HG02763 (cell line): ENCODE results near the gene COL4A4.

Experiments used
- ATAC-seq: cut with Tn5 transposase; IDR thresholded peaks from one replicate; pipeline ENCODE4 v1.9.1; 2021; ENCODE audit warnings: mild to moderate bottlenecking, moderate library complexity; ENCODE audit not compliant: unreplicated experiment

Gene COL4A4

GRCh38 chr2:227163485-227163997 is 464 bp downstream of the COL4A4 start:
- peak; percentile 73 for ATAC-seq

DNA sequence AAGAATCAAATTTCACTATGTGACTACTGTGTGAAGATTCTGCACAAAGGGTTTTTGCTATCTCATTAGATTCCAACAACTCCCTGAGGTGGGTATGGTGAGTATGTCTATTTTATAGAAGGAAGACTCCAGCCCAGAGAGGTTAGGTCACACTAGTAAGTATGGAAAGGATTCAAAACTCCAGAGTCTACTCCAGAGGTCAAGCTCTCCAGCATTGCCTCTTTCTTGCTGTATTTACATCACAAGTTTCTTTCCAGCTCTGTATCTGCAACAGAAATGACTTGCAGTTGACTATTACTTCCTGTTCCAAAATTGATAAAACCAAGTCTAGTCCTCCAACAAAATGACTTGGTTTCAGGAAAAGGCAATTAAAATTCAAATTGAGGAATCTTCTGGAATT is 2.1 kb downstream of the COL4A4 start:
- ATAC-seq, result no peak

- ATAC-seq, result no peak
Observed at GRCh38 chr2:227160164-227160563, 3.8 kb downstream of the COL4A4 start.

DNA sequence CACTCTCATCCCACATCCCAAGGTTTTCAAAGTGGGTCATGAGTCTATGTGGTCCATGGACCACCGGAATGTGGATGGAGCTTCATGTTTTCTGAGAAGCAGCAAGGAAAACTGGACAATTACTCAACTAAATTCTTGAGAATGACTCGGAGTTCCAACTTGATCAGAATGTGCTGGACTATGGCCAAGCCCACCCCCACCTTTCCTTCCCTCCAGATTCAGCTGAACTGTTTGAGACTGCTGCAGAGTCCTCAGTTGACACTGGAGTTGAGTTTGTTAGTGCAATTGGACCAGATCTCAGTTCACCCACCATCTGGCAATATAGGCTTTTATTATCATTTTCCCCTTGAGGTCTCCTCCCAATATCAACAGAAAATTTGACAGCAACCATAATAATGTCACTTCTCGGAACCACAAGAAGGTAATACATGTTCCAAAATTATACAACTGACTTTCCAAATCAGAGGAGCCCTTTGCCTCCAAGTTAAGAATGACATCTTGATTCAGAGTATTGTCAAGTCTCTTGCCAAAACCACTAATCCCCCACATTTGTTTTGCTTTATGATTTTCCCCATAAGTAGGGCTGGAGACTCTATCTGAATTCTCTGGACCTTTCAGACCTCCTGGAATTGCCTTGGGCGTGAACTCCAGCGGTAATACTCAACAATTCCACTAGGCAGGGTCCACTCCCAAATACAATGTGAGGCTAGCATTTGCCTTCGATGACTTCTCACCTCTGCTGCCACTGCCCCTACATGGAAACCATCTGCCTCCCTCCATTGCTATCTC is 8.8 kb downstream of the COL4A4 start:
- ATAC-seq, result no peak

- ATAC-seq, result no peak
Observed at GRCh38 chr2:227153758-227154486, 10.1 kb downstream of the COL4A4 start.

DNA sequence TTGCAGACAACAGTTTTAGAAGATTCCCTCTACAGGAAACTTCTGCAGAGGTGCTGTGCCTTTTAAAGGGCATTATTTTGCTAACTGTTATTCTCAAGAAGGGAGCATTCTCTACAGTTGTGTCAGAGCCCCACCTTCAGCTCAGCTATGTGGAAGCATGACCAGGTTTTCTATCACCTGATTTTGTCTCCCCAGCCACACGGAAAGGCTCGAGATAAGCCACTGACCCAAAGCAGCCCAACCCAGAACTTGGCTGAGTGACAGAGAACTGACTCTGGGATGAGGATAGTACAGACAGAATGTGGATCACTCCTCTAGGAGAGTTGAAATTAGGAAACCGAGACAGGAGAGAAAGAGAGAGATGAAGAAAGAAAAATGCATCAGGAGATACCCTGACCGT is 10.7 kb downstream of the COL4A4 start:
- ATAC-seq, result no peak

GRCh38 chr2:227152093-227152766 is 11.8 kb downstream of the COL4A4 start:
- ATAC-seq, result no peak

DNA sequence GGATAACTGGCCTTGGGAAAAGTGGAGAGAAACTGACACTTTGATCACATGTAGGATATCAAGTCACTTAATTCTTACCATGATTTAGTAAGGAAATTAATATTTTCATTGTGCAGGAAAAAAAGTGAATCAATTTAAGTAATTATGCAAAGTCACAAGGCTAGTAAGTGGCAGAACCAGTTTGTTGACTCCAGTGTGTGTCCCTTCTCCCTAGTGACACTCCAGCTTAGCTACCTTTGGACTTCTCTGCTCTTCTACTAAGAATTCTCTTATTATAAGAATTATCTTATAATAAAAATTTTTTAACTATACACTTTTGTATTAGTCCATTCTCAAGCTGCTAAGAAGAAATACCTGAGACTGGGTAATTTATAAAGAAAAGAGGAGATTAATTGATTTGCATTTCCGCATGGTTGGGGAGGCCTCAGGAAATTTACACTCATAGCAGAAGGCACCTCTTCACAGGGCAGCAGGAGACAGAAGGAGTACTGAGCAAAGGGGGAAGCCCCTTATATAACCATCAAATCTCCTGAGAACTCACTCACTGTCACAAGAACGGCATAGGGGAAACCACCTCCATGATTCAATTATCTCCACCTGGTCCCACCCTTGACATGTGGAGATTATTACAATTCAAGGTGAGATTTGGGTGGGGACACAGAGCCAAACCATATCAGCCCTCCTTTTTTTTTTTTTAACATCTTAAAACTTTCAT is 13.6 kb downstream of the COL4A4 start:
- ATAC-seq, result no peak

DNA sequence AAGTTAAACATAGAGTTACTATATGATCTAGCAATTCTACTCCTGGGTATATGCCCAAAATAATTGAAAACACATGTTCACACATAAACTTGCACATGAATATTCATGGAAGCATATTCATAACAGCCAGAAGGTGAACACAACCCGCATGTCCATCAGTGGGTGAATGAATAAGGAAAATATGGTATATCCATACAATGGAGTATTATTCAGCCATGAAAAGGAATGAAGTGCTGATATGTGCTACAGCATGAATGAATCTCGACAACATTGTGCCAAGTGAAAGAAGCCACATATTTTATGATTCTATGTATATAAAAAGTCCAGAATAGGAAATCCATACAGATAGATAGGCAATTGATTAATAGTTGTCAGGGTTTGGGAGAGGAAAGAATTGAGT is 15.9 kb downstream of the COL4A4 start:
- ATAC-seq, result no peak

DNA sequence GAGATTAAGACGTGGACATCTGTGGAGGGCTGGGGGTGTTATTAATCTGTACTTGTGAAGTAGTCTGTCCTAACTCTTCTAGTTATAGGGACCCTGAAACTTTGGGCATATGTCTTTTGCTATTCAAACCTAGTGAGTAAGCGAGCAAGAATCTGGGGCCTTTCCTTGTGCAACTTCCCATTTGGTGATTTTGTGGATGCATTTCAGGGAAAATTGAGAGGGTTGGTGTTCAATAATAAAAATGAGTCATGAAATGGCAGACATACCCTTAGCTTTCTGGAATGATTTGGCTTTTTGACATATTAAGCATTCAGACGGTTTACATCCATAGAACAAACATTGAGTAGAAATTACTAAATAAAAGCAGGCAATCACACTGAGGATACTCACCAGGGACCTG is 17.0 kb downstream of the COL4A4 start:
- ATAC-seq, result no peak

- no peak for ATAC-seq
Observed at GRCh38 chr2:227146456-227146855, 17.5 kb downstream of the COL4A4 start.

- no peak for ATAC-seq
Observed at GRCh38 chr2:227143895-227144294, 20.1 kb downstream of the COL4A4 start.

GRCh38 chr2:227141301-227141700 is 22.7 kb downstream of the COL4A4 start:
- no peak for ATAC-seq

GRCh38 chr2:227134591-227134990 is 29.4 kb downstream of the COL4A4 start:
- no peak for ATAC-seq

- no peak for ATAC-seq
Observed at GRCh38 chr2:227132986-227133385, 31.0 kb downstream of the COL4A4 start.

DNA sequence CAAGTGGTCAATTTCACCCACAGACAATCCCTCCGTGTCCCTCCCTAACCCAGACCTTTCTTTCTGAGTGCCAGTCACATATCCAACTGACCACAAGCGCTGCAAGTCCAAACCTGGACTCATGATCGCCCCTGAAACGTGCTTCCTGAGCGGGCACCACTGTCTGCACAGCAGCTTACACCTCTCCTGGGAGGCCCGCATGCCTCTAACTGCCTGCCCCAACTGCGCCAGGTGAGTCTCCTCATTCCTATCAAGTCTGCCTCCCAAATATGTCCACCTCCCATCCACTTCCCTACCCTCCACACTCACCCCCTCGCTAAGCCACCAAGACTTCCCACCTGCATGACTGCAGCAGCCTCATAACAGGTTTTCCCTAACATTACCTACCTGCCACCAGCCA is 33.4 kb downstream of the COL4A4 start:
- no peak for ATAC-seq

DNA sequence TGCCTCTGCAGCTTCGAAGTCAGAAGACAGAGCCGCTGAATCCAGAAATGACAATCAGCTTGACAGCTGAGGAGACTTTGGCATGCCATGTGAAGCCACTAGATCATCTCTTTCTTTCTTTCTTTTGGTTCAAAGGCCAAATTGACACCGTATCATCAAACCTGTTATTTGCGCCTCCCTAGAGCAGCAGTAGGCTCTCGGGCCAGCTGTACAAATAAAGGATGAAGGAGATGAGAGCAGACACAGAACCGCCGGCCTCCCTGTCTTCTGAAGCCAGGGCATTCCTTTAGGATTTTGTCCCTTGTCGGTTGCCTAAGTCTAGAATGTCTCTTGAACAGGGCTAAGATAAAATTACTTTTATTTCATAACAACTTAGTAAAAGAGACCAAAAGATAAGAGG is 36.8 kb downstream of the COL4A4 start:
- ATAC-seq, result no peak

DNA sequence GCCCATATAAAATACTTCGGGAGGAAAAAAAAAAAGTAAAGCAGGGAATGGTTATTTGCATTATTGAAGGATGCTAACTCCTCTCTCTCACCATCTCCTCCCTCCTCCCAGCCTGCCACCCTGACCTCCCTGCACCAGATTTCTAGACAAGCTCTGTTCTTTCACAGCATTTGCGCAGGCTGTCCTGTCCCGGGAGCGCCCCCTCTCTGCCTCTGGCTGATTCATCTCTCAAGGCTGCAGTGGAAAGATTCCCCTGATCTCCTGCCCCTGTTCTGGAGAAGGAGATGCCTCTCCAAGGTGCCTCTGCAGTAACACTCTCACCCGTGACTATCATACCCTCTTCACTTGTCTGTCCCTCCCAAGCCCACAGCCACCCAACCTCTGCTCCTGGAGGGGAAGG is 38.5 kb downstream of the COL4A4 start:
- ATAC-seq, result no peak

- ATAC-seq, result no peak
Observed at GRCh38 chr2:227124811-227125210, 39.2 kb downstream of the COL4A4 start.

DNA sequence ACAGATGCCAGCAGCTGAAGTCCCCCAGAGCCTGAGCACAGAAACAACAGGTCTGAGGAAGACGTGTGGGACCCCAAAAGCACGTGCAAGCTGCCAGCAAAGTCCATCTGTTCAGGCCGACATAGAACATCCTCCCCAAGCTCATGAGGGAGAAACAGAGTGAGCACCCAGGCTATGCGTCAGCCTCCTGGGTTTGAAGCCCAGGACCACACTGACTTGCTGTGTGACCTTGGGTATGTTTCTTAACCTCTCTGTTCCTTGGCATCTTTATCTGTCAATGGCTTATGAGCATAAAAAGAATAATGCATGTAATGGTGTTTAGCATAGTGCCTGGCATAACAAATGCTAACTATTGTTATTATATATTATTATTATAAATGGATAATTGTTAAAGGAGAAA is 40.3 kb downstream of the COL4A4 start:
- ATAC-seq, result no peak

- no peak for ATAC-seq
Observed at GRCh38 chr2:227118353-227118752, 45.7 kb downstream of the COL4A4 start.
